Stimulated activated memory B cell treated with anti-CD40 and anti-IgM and Interleukin-4, amounts not matched to agents 10 μg/mL and 1 μg/mL and 100 μg/mL, for 72 hours (primary cell): ENCODE results near the gene CERS3.
A peak's percentile ranks its signal among the peaks of the same experiment; 100 is the strongest.

Experiments
- ATAC-seq: fragments of 150-1000 bp; cut with Tn5 transposase; 2 replicates; pipeline ENCODE4 v1.10.0; 2021
- H3K27ac Mint-ChIP-seq: one replicate; pipeline ENCODE4 v1.8.0; 2022; ENCODE audit warnings: mild to moderate bottlenecking, mixed read lengths
- H3K27me3 Mint-ChIP-seq: one replicate; pipeline ENCODE4 v1.8.0; 2022; ENCODE audit warnings: mixed read lengths
- H3K36me3 Mint-ChIP-seq: one replicate; pipeline ENCODE4 v1.8.0; 2022; ENCODE audit warnings: mixed read lengths
- H3K4me1 Mint-ChIP-seq: one replicate; pipeline ENCODE4 v1.8.0; 2022; ENCODE audit warnings: mixed read lengths
- H3K4me3 Mint-ChIP-seq: one replicate; pipeline ENCODE4 v1.8.0; 2022; ENCODE audit warnings: mild to moderate bottlenecking, moderate library complexity, mixed read lengths
- H3K9me3 Mint-ChIP-seq: one replicate; pipeline ENCODE4 v1.8.0; 2022; ENCODE audit warnings: mixed read lengths

The CERS3 gene

DNA sequence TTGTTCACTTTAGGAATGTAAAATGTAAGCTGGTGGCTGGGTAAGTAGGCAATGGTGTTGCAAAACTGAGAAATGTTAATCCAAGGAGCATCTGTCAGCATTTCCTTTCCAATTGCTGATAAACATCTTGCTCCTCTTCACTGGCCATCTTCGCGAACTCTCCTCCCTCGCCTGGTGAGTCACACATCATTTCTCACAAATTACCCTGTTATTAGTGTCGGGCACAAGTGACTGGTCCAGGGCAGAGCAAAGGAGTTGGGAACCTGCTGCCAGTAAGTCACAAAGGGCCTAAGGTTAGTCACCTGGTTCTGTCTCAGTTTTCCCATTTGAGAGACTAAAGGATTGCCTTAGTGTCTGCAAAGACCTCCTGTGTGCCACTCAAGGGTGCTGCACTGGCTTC lies 13.0 kb downstream of the CERS3 start:
- ATAC-seq, result no peak
- H3K27ac Mint-ChIP-seq, result no peak overlapping the region

DNA sequence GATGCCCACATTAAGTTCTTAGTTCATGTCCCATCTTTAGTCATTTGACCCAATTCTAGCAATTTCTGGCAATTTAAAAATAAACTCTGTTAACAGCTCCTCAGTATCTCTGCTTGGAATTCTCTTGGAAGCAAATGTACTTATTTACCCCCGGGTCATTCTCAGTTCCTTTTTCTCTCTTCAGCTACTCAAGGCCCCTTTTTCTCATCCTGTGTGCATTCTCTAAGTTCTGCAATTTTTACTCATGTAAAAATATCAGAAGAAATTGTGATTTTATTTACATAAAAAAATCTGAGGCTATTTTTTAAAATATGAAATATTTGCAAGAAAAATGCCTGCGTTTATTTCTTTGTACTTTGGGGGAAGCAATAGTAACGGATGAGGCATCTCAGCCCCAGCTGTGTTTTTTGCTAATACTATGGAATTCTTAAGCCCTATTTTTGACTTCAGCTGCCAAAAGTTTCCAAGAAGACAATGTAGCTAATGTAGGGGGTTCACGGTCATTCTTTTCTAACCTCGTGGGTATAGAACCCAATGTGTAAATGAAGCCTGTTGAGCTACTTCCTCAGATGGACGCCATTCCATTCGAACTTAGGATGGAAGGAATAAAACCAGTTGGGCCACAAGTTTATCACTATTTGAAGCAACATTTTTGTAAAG lies 20.0 kb downstream of the CERS3 start:
- Mint-ChIP-seq H3K9me3 (no peaks in the 10 kb centered on the region), H3K27ac (no peak overlapping the region), H3K36me3 (no peaks in the 10 kb centered on the region), H3K4me3 (no peak overlapping the region), H3K4me1 (no peaks in the 10 kb centered on the region), H3K27me3 (peaks cover 7% of the 10 kb centered on the region)
- no peak for ATAC-seq

More for the DNA sequence above, 13.0 kb downstream of the CERS3 start:
- Mint-ChIP-seq H3K27me3 (no peaks in the 10 kb centered on the region), H3K4me3 (no peak overlapping the region), H3K9me3 (no peaks in the 10 kb centered on the region), H3K36me3 (no peaks in the 10 kb centered on the region), H3K4me1 (peaks cover 9% of the 10 kb centered on the region)

GRCh38 chr15:100502651-100503050 lies 26.1 kb downstream of the CERS3 start:
- H3K4me3 Mint-ChIP-seq, result no peak overlapping the region
- no peak for ATAC-seq
- H3K27me3 Mint-ChIP-seq, result peaks cover 7% of the 10 kb centered on the region
- H3K4me1 Mint-ChIP-seq, result no peaks in the 10 kb centered on the region
- H3K27ac Mint-ChIP-seq, result no peak overlapping the region
- no peaks in the 10 kb centered on the region for H3K9me3 Mint-ChIP-seq
- no peaks in the 10 kb centered on the region for H3K36me3 Mint-ChIP-seq

DNA sequence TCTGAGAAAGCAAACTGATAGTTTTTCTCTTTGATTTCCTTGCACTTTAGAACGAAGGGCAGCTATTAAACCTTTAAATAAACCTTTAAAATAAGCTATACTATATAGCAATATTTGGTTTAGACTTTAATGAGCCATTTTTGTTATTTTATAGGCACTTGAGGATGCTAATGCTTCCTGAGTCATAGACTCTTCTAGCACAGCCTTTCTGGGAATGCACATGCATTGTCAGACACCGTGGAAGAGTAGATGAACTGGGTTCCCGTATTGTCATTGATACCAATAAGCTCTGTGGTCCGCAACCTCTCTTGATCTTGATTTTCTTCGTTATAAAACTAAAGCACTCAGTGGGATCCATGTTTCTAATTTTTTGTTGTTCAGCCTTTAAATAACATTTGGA lies 27.6 kb downstream of the CERS3 start:
- no peak for ATAC-seq
- H3K4me3 Mint-ChIP-seq, result no peak overlapping the region
- H3K36me3 Mint-ChIP-seq, result no peaks in the 10 kb centered on the region
- no peaks in the 10 kb centered on the region for H3K4me1 Mint-ChIP-seq
- H3K27me3 Mint-ChIP-seq, result peaks cover 17% of the 10 kb centered on the region
- H3K27ac Mint-ChIP-seq, result no peak overlapping the region
- H3K9me3 Mint-ChIP-seq, result no peaks in the 10 kb centered on the region

DNA sequence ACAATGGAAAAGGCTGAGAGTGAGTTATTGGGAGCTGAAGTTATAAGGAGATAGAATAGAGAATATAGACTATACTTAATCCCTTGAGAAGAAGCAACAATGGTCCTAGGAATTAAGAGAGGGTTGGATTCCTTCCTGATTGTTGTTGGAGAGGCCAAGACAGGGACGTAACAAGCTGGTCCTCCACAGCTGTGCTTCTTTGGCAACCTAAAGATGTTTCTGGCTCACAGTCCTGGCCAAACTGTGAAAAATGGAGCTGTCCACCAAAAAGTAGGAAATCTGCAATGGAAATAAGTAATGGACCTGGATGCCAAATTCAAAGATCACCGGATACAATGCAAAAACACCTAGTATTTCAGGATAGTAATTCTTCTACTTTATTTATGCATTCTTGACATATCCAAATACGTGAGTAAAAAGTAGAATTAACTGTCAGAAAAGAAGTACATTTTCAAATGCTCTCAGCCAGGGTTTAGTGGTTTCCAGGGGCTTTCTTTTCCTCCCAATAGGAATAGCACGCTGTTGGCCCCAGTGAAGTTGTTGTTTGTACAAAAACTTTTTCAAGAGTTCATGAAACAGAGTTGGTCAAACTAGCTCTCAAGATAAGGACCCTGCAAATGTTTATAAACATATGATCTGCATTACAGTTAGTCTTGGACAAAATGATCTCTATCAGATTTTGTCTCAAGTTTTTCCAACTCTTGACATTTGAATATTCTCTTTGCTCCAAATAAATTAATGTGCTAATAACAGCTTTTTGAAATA lies 28.3 kb downstream of the CERS3 start:
- Mint-ChIP-seq H3K4me3 (no peak overlapping the region), H3K27ac (no peak overlapping the region), H3K9me3 (no peaks in the 10 kb centered on the region), H3K36me3 (no peaks in the 10 kb centered on the region), H3K4me1 (no peaks in the 10 kb centered on the region), H3K27me3 (peaks cover 11% of the 10 kb centered on the region)
- ATAC-seq, result no peak

DNA sequence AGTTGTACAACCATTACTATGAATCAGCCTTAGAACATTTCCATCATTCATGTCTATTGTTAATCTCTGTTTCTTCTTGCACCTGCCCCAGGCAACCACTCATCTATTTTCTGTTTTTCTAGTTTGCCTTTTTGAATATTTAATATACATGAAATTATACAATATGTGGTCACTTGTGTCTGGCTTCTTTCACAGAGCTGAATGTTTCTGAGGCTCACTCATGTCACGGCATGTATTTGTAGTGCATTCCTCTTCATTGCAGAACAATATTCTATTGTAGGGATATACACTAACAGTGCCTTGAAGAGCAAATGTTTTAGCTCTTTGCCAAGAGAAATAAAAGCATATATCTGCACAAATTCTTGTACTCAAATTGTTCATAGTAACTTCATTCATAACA lies 32.9 kb downstream of the CERS3 start:
- Mint-ChIP-seq H3K27ac (no peak overlapping the region), H3K36me3 (no peaks in the 10 kb centered on the region), H3K4me1 (no peaks in the 10 kb centered on the region), H3K27me3 (peaks cover 11% of the 10 kb centered on the region), H3K4me3 (no peak overlapping the region), H3K9me3 (peaks cover 3% of the 10 kb centered on the region)
- ATAC-seq, result no peak

GRCh38 chr15:100493213-100493612 lies 35.5 kb downstream of the CERS3 start:
- peaks cover 11% of the 10 kb centered on the region for H3K27me3 Mint-ChIP-seq
- ATAC-seq, result no peak
- peaks cover 3% of the 10 kb centered on the region for H3K9me3 Mint-ChIP-seq
- no peaks in the 10 kb centered on the region for H3K4me1 Mint-ChIP-seq
- H3K27ac Mint-ChIP-seq, result no peak overlapping the region
- no peak overlapping the region for H3K4me3 Mint-ChIP-seq
- H3K36me3 Mint-ChIP-seq, result no peaks in the 10 kb centered on the region

DNA sequence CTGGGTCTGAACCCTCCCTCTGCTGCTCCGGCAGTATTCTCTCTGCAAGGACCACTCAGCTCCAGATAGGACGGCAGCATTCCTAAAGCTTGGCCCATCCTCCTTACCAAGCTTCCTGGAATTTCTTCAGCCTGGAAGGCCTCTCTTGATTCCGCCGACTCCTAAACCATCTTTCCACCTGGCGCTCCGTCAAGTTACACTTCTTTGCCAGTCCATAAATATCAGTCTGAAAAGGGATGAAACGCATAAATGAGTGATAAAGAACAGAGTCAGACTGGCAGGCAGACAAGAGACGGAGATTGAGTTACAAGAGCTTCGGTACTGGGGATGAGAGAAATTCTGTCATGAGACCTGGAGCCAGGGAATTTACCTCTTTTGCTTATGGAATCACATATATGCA lies 44.3 kb downstream of the CERS3 start:
- Mint-ChIP-seq H3K9me3 (no peaks in the 10 kb centered on the region), H3K27ac (no peak overlapping the region), H3K4me1 (no peaks in the 10 kb centered on the region), H3K4me3 (no peak overlapping the region), H3K36me3 (no peaks in the 10 kb centered on the region), H3K27me3 (no peaks in the 10 kb centered on the region)
- ATAC-seq, result no peak

DNA sequence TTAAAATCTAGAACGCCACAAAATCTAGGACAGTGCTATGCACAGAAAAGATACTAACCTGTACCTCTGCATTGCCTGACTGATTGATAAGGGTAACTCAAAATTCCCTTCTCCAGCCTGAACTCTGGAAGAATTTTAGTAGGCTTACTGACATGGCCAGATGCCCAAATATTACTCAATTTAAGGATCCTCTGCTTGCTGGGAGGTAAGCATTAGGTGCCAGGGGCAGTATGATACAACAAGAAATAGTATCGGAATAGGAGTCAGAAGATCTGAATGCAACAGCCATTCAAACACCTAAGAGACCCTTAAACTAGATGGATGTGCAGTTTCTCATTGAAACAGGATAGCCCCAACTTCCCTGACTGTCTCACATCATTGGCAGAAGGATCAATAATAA lies 45.4 kb downstream of the CERS3 start:
- H3K9me3 Mint-ChIP-seq, result peaks cover 10% of the 10 kb centered on the region
- no peaks in the 10 kb centered on the region for H3K4me1 Mint-ChIP-seq
- peaks cover 11% of the 10 kb centered on the region for H3K36me3 Mint-ChIP-seq
- ATAC-seq, result no peak
- H3K27ac Mint-ChIP-seq, result no peak overlapping the region
- H3K27me3 Mint-ChIP-seq, result no peaks in the 10 kb centered on the region
- no peak overlapping the region for H3K4me3 Mint-ChIP-seq

- Mint-ChIP-seq H3K4me3 (no peak overlapping the region), H3K9me3 (peaks cover 29% of the 10 kb centered on the region), H3K4me1 (no peaks in the 10 kb centered on the region), H3K27ac (no peak overlapping the region), H3K27me3 (no peaks in the 10 kb centered on the region), H3K36me3 (peaks cover 32% of the 10 kb centered on the region)
- ATAC-seq, result no peak
Measured at GRCh38 chr15:100476805-100477204, 51.9 kb downstream of the CERS3 start.

GRCh38 chr15:100472736-100473135 lies 56.0 kb downstream of the CERS3 start:
- Mint-ChIP-seq H3K4me3 (no peak overlapping the region), H3K27me3 (no peaks in the 10 kb centered on the region), H3K27ac (no peak overlapping the region), H3K36me3 (peaks cover 15% of the 10 kb centered on the region), H3K4me1 (no peaks in the 10 kb centered on the region), H3K9me3 (peaks cover 14% of the 10 kb centered on the region)
- ATAC-seq, result no peak

DNA sequence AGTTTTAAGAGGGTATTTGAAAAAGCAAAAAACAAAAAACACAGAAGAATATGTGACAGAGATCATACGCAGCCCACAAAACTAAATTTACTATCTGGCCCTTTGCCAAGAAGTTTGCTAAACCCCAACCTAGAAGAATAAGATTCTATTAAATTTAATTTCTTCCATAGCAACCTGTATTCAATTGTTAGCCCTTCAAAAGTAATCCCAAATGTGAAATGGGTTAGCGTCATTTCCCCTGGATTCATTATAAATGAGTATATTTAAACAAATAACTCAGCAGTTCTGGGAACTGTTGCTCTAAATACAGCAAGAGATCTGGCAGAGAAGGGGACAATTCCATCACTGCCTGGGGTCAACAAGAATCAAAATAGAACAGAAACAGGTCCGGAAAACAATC lies 56.8 kb downstream of the CERS3 start:
- H3K27me3 Mint-ChIP-seq, result no peaks in the 10 kb centered on the region
- H3K4me3 Mint-ChIP-seq, result no peak overlapping the region
- peaks cover 8% of the 10 kb centered on the region for H3K9me3 Mint-ChIP-seq
- no peaks in the 10 kb centered on the region for H3K4me1 Mint-ChIP-seq
- H3K27ac Mint-ChIP-seq, result no peak overlapping the region
- H3K36me3 Mint-ChIP-seq, result peaks cover 9% of the 10 kb centered on the region
- ATAC-seq, result no peak

GRCh38 chr15:100468285-100468684 lies 60.5 kb downstream of the CERS3 start:
- Mint-ChIP-seq H3K4me3 (no peak overlapping the region), H3K4me1 (peaks cover 17% of the 10 kb centered on the region), H3K9me3 (peaks cover 3% of the 10 kb centered on the region), H3K27ac (no peak overlapping the region), H3K36me3 (peaks cover 2% of the 10 kb centered on the region), H3K27me3 (no peaks in the 10 kb centered on the region)
- ATAC-seq, result no peak

DNA sequence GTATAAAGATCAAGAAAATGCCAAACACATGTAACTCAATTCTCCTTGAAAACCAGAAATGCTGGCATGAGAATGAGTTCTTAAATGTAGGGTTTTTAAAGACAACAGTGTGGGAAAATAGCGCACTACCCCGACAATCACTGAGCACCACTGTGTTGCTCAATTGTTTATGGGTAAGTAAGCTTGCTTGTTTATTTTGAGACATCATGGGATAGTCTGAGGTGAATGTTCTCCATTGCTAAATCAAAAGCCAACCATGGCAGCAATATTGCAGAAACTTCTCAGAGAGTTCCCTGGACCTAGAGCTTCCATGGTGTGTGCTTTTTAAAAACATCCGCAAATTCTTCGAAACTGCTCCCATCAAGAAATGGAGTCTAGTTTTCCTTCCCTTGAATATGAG lies 62.7 kb downstream of the CERS3 start:
- H3K4me1 Mint-ChIP-seq, result peaks cover 18% of the 10 kb centered on the region
- no peaks in the 10 kb centered on the region for H3K36me3 Mint-ChIP-seq
- no peaks in the 10 kb centered on the region for H3K9me3 Mint-ChIP-seq
- no peak for ATAC-seq
- no peaks in the 10 kb centered on the region for H3K27me3 Mint-ChIP-seq
- H3K4me3 Mint-ChIP-seq, result no peak overlapping the region
- no peak overlapping the region for H3K27ac Mint-ChIP-seq

GRCh38 chr15:100464888-100465287 lies 63.9 kb downstream of the CERS3 start:
- no peak overlapping the region for H3K27ac Mint-ChIP-seq
- peaks cover 27% of the 10 kb centered on the region for H3K4me1 Mint-ChIP-seq
- no peak overlapping the region for H3K4me3 Mint-ChIP-seq
- H3K36me3 Mint-ChIP-seq, result no peaks in the 10 kb centered on the region
- no peaks in the 10 kb centered on the region for H3K27me3 Mint-ChIP-seq
- H3K9me3 Mint-ChIP-seq, result no peaks in the 10 kb centered on the region
- ATAC-seq, result peak; percentile 63

- Mint-ChIP-seq H3K9me3 (no peaks in the 10 kb centered on the region), H3K4me3 (no peak overlapping the region), H3K4me1 (peaks cover 27% of the 10 kb centered on the region), H3K27ac (no peak overlapping the region), H3K27me3 (no peaks in the 10 kb centered on the region), H3K36me3 (no peaks in the 10 kb centered on the region)
- no peak for ATAC-seq
Measured at GRCh38 chr15:100464256-100464655, 64.5 kb downstream of the CERS3 start.
